HCT116 (cell line): ENCODE measurements around the gene ZNF488. TPM values are rescaled to one million over a fixed set of nuclear protein-coding genes. Genes with fewer than 3 reads are reported as not detected.

Experiments used
- ATAC-seq: fragments of 200-7000 bp; cut with Tn5 transposase; 2 replicates; pipeline ENCODE4 v1.9.1; 2020; ENCODE audit warnings: mild to moderate bottlenecking, moderate library complexity
- BruUV-seq: library from RNA; stranded (reverse); fragments of 400-500 nt; replicated peaks from 2 replicates; lab custom pipeline; 2021; lab: Mats Ljungman, UMichigan
- CTCF ChIA-PET: fragments of 300-600 bp; sonication (Branson Sonifier 250); formaldehyde crosslinking; loops from one replicate; lab custom pipeline; 2021; ENCODE audit warnings: antibody characterized with exemption; lab: Charles Lee
- POLR2A ChIA-PET: fragments of 300-600, 350-600 bp; sonication (Branson Sonifier 250); formaldehyde crosslinking; loops from one replicate; lab custom pipeline; 2021; ENCODE audit warnings: antibody characterized with exemption; lab: Charles Lee
- RAD21 ChIA-PET, 2 experiments: fragments of 300-600 bp; sonication (Branson Sonifier 250); formaldehyde crosslinking; loops; one replicate each; lab custom pipeline; 2023; ENCODE audit warnings: low total read pairs in 2 of 2; ENCODE audit not compliant: uncharacterized antibody in 2 of 2, unreplicated experiment in 2 of 2, low non-redundant PET in 1 of 2; lab: Charles Lee
- DNase-seq: peaks from one replicate; pipeline ENCODE4 v3.0.0-alpha.2; 2010; ENCODE audit warnings: low read depth, low spot score
- H2AFZ ChIP-seq: fragments of 200-600 bp; shearing (Covaris generic), sonication (generic); 2 replicates; pipeline ENCODE4 v1.6.1; 2017; ENCODE audit warnings: low read depth, mixed run types, mixed read lengths, antibody characterized with exemption, low read length; ENCODE audit not compliant: poor library complexity, severe bottlenecking
- H3K27ac ChIP-seq: 2 replicates; pipeline ENCODE4 v1.5.1; 2012; ENCODE audit warnings: low read depth, low read length
- H3K27me3 ChIP-seq: fragments of 200-600 bp; sonication (generic); 2 replicates; pipeline ENCODE4 v1.6.1; 2016; ENCODE audit warnings: mixed run types, low read length, mixed read lengths; ENCODE audit not compliant: insufficient read depth
- H3K36me3 ChIP-seq, 2 experiments: fragments of 200-500 bp in 1 of 2; fragments of 200-600 bp in 1 of 2; sonication (Bioruptor generic) in 1 of 2; sonication (generic) in 1 of 2; 2 replicates each; pipeline versions ENCODE4 v1.5.1 to v1.6.1; 2014 to 2016; ENCODE audit warnings: low read length in 2 of 2, inconsistent platforms in 1 of 2, mixed read lengths in 1 of 2, mixed run types in 1 of 2; ENCODE audit not compliant: insufficient read depth in 2 of 2, control insufficient read depth in 1 of 2
- H3K4me1 ChIP-seq, 2 experiments: fragments of 200-600 bp in 1 of 2; sonication (generic) in 1 of 2; 2 replicates each; pipeline versions ENCODE4 v1.5.1 to v1.6.1; 2012 to 2017; ENCODE audit warnings: low read length in 2 of 2, inconsistent platforms in 1 of 2, mild to moderate bottlenecking in 1 of 2, mixed read lengths in 1 of 2, mixed run types in 1 of 2, moderate library complexity in 1 of 2; ENCODE audit not compliant: insufficient read depth in 2 of 2, control insufficient read depth in 1 of 2
- H3K4me2 ChIP-seq: fragments of 200-600 bp; sonication (generic); 2 replicates; pipeline ENCODE4 v1.6.1; 2017; ENCODE audit warnings: mixed run types, low read length, mixed read lengths
- H3K4me3 ChIP-seq, 2 experiments: fragments of 200-600 bp in 1 of 2; sonication (generic) in 1 of 2; replicated peaks in 1 of 2; 2 replicates each; pipeline ENCODE4 v1.5.1; 2011 to 2016; ENCODE audit warnings: low read length in 2 of 2, control low read depth in 1 of 2, low read depth in 1 of 2, mild to moderate bottlenecking in 1 of 2, mixed read lengths in 1 of 2, mixed run types in 1 of 2
- H3K79me2 ChIP-seq: fragments of 200-600 bp; sonication (generic); 2 replicates; pipeline ENCODE4 v1.6.1; 2017; ENCODE audit warnings: mild to moderate bottlenecking, mixed run types, low read length, moderate library complexity, mixed read lengths; ENCODE audit not compliant: insufficient read depth
- H3K9ac ChIP-seq: fragments of 200-600 bp; sonication (generic); 2 replicates; pipeline ENCODE4 v1.6.1; 2016; ENCODE audit warnings: low read length, mixed read lengths
- H3K9me2 ChIP-seq: fragments of 200-600 bp; sonication (generic), shearing (Covaris generic); 2 replicates; pipeline ENCODE4 v1.6.1; 2017; ENCODE audit warnings: mixed run types, mild to moderate bottlenecking, moderate library complexity; ENCODE audit not compliant: insufficient read depth
- H3K9me3 ChIP-seq, 2 experiments: fragments of 200-500 bp in 1 of 2; fragments of 200-600 bp in 1 of 2; sonication (Bioruptor generic) in 1 of 2; sonication (generic) in 1 of 2; 2 replicates each; pipeline ENCODE4 v1.6.1; 2014 to 2017; ENCODE audit warnings: low read length in 2 of 2, mixed read lengths in 2 of 2, inconsistent platforms in 1 of 2, low read depth in 1 of 2, mild to moderate bottlenecking in 1 of 2, mixed run types in 1 of 2, moderate library complexity in 1 of 2; ENCODE audit not compliant: control insufficient read depth in 1 of 2, insufficient read depth in 1 of 2
- H4K20me1 ChIP-seq: fragments of 200-600 bp; sonication (generic), shearing (Covaris generic); 2 replicates; pipeline ENCODE4 v1.6.1; 2017; ENCODE audit warnings: mixed run types, mild to moderate bottlenecking, moderate library complexity; ENCODE audit not compliant: insufficient read depth
- CBX3 ChIP-seq: IDR thresholded peaks from 2 replicates; pipeline ENCODE4 v1.6.1; 2012; ENCODE audit warnings: low read depth
- CEBPB ChIP-seq: IDR thresholded peaks from 2 replicates; pipeline ENCODE4 v1.6.1; 2012; ENCODE audit warnings: low read depth
- EGR1 ChIP-seq: IDR thresholded peaks from 2 replicates; pipeline ENCODE4 v1.6.1; 2012; ENCODE audit warnings: low read depth
- ELF1 ChIP-seq: IDR thresholded peaks from 2 replicates; pipeline ENCODE4 v1.6.1; 2012; ENCODE audit warnings: low read depth, borderline replicate concordance
- EZH2 ChIP-seq: fragments of 200-600 bp; sonication (generic); IDR thresholded peaks from 2 replicates; pipeline ENCODE4 v1.6.1; 2017; ENCODE audit warnings: antibody characterized with exemption, mixed run types
- FOSL1 ChIP-seq: IDR thresholded peaks from 2 replicates; pipeline ENCODE4 v1.6.1; 2012; ENCODE audit warnings: low read depth
- POLR2A ChIP-seq: IDR thresholded peaks from 2 replicates; pipeline ENCODE4 v1.7.0; 2011; ENCODE audit warnings: borderline replicate concordance; ENCODE audit not compliant: insufficient read depth, insufficient read length; ENCODE audit errors: extremely low read depth
- POLR2AphosphoS5 ChIP-seq: IDR thresholded peaks from 2 replicates; pipeline ENCODE4 v1.6.1; 2011; ENCODE audit warnings: mild to moderate bottlenecking, low read depth, low read length, moderate library complexity
- RAD21 ChIP-seq: IDR thresholded peaks from 2 replicates; pipeline ENCODE4 v1.6.1; 2012; ENCODE audit warnings: low read depth, mild to moderate bottlenecking
- SRF ChIP-seq: IDR thresholded peaks from 2 replicates; pipeline ENCODE4 v1.6.1; 2012; ENCODE audit warnings: low read depth
- TCF7L2 ChIP-seq: IDR thresholded peaks from 2 replicates; pipeline ENCODE4 v1.7.0; 2011; ENCODE audit warnings: borderline replicate concordance, inconsistent platforms; ENCODE audit not compliant: insufficient read depth, insufficient read length; ENCODE audit errors: extremely low read depth
- ZFX ChIP-seq: fragments of 450-650 bp; IDR thresholded peaks from 2 replicates; pipeline ENCODE4 v1.6.1; 2017
- ZNF274 ChIP-seq: fragments of 200-500 bp; sonication (Bioruptor generic); IDR thresholded peaks from 2 replicates; pipeline ENCODE4 v1.6.1; 2014; ENCODE audit warnings: mild to moderate bottlenecking, low read depth, low read length, inconsistent platforms
- intact Hi-C: fragments of 100-400 bp; cut with micrococcal nuclease; formaldehyde crosslinking; loops from 2 replicates; pipeline ENCODE4 v1.10.0; 2022
- total RNA-seq: library from RNA; stranded (reverse); gene quantifications from one replicate; pipeline ENCODE4 v1.2.1, GENCODE V29; 2021; ENCODE audit not compliant: unreplicated experiment
- TF ChIP-seq, protein P1 (sequence below): IDR thresholded peaks from 2 replicates; pipeline ENCODE4 v1.6.1; 2012
- TF ChIP-seq, protein P2 (sequence below): IDR thresholded peaks from 2 replicates; pipeline ENCODE4 v1.6.1; 2011; ENCODE audit warnings: mild to moderate bottlenecking, low read length, moderate library complexity; ENCODE audit not compliant: insufficient replicate concordance; ENCODE audit errors: extremely low read depth
- TF ChIP-seq, protein P3 (sequence below), 3 experiments: fragments of 200-600 bp in 1 of 3; sonication (generic) in 1 of 3; IDR thresholded peaks in 2 of 3; conservative IDR thresholded peaks in 1 of 3; 2 replicates each; pipeline ENCODE4 v1.5.1; 2012 to 2017; ENCODE audit warnings: low read depth in 2 of 3, low read length in 2 of 3, antibody characterized with exemption in 1 of 3, borderline replicate concordance in 1 of 3, control low read depth in 1 of 3, mild to moderate bottlenecking in 1 of 3, mixed read lengths in 1 of 3, mixed run types in 1 of 3, moderate library complexity in 1 of 3; ENCODE audit not compliant: insufficient read depth in 1 of 3
- TF ChIP-seq, protein P4 (sequence below): IDR thresholded peaks from 2 replicates; pipeline ENCODE4 v1.6.1; 2012
- TF ChIP-seq, protein P5 (sequence below): IDR thresholded peaks from 2 replicates; pipeline ENCODE4 v1.6.1; 2012; ENCODE audit warnings: low read depth

The ZNF488 gene
- total RNA-seq, 1 experiment from 2014 or later, result 3.9 TPM

DNA sequence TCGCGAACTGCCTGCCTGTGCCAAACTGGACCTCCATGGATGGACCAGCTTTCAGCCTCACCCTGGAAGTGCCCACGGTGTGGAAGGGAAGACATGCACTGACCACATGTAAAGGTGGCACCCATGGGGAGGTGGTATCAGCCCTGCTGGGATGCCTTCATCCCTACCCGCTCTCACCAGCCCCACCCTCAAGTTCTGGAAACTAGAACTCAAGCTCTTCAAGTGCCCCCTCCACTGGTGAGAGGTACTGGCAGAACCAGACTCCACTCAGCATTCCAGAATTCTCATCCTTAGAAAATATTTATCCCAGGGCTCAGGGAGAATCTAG lies 5.9 kb downstream of the ZNF488 start:
- no peak for DNase-seq
- intact Hi-C loops, result no loop called here
- no peaks in the 10 kb centered on the region for H3K27me3 ChIP-seq
- H3K27ac ChIP-seq, result no peak overlapping the region
- no TSS peak for BruUV-seq
- TF ChIP-seq, protein P1, sequence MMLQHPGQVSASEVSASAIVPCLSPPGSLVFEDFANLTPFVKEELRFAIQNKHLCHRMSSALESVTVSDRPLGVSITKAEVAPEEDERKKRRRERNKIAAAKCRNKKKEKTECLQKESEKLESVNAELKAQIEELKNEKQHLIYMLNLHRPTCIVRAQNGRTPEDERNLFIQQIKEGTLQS, result no peak
- TF ChIP-seq ELF1, result no peak
- TF ChIP-seq, protein P2, sequence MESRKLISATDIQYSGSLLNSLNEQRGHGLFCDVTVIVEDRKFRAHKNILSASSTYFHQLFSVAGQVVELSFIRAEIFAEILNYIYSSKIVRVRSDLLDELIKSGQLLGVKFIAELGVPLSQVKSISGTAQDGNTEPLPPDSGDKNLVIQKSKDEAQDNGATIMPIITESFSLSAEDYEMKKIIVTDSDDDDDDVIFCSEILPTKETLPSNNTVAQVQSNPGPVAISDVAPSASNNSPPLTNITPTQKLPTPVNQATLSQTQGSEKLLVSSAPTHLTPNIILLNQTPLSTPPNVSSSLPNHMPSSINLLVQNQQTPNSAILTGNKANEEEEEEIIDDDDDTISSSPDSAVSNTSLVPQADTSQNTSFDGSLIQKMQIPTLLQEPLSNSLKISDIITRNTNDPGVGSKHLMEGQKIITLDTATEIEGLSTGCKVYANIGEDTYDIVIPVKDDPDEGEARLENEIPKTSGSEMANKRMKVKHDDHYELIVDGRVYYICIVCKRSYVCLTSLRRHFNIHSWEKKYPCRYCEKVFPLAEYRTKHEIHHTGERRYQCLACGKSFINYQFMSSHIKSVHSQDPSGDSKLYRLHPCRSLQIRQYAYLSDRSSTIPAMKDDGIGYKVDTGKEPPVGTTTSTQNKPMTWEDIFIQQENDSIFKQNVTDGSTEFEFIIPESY, result no peak
- no peak for TF ChIP-seq SRF
- no peak for TF ChIP-seq CBX3
- no peak for TF ChIP-seq ZNF274
- TF ChIP-seq, protein P3, sequence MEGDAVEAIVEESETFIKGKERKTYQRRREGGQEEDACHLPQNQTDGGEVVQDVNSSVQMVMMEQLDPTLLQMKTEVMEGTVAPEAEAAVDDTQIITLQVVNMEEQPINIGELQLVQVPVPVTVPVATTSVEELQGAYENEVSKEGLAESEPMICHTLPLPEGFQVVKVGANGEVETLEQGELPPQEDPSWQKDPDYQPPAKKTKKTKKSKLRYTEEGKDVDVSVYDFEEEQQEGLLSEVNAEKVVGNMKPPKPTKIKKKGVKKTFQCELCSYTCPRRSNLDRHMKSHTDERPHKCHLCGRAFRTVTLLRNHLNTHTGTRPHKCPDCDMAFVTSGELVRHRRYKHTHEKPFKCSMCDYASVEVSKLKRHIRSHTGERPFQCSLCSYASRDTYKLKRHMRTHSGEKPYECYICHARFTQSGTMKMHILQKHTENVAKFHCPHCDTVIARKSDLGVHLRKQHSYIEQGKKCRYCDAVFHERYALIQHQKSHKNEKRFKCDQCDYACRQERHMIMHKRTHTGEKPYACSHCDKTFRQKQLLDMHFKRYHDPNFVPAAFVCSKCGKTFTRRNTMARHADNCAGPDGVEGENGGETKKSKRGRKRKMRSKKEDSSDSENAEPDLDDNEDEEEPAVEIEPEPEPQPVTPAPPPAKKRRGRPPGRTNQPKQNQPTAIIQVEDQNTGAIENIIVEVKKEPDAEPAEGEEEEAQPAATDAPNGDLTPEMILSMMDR (IDR thresholded peaks at IDR 0.05 in 2 of 3, conservative IDR thresholded peaks at IDR 0.05 in 1 of 3; ENCODE audit: borderline replicate concordance in 1 of 3, insufficient read depth in 1 of 3, low read depth in 2 of 3, low read length in 2 of 3), result no peak
- no peak for TF ChIP-seq ZFX
- TF ChIP-seq RAD21, result no peak
- TF ChIP-seq, protein P4, sequence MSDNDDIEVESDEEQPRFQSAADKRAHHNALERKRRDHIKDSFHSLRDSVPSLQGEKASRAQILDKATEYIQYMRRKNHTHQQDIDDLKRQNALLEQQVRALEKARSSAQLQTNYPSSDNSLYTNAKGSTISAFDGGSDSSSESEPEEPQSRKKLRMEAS, result no peak
- no peak for TF ChIP-seq FOSL1
- no peak for TF ChIP-seq POLR2A
- TF ChIP-seq POLR2AphosphoS5, result no peak
- TF ChIP-seq TCF7L2, result no peak
- no peak for TF ChIP-seq CEBPB
- no peak for TF ChIP-seq EGR1
- TF ChIP-seq, protein P5, sequence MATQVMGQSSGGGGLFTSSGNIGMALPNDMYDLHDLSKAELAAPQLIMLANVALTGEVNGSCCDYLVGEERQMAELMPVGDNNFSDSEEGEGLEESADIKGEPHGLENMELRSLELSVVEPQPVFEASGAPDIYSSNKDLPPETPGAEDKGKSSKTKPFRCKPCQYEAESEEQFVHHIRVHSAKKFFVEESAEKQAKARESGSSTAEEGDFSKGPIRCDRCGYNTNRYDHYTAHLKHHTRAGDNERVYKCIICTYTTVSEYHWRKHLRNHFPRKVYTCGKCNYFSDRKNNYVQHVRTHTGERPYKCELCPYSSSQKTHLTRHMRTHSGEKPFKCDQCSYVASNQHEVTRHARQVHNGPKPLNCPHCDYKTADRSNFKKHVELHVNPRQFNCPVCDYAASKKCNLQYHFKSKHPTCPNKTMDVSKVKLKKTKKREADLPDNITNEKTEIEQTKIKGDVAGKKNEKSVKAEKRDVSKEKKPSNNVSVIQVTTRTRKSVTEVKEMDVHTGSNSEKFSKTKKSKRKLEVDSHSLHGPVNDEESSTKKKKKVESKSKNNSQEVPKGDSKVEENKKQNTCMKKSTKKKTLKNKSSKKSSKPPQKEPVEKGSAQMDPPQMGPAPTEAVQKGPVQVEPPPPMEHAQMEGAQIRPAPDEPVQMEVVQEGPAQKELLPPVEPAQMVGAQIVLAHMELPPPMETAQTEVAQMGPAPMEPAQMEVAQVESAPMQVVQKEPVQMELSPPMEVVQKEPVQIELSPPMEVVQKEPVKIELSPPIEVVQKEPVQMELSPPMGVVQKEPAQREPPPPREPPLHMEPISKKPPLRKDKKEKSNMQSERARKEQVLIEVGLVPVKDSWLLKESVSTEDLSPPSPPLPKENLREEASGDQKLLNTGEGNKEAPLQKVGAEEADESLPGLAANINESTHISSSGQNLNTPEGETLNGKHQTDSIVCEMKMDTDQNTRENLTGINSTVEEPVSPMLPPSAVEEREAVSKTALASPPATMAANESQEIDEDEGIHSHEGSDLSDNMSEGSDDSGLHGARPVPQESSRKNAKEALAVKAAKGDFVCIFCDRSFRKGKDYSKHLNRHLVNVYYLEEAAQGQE, result no peak
- no peak for TF ChIP-seq EZH2
- TF ChIP-seq, all 23 proteins: peak for 0
- H3K4me2 ChIP-seq, result no peak overlapping the region
- no peaks in the 10 kb centered on the region for H4K20me1 ChIP-seq
- ChIA-PET CTCF (no interaction called here), POLR2A (no interaction called here), RAD21 (no interaction called here)
- H3K9ac ChIP-seq, result no peak overlapping the region
- no peak overlapping the region for H2AFZ ChIP-seq
- H3K4me3 ChIP-seq, result no peak overlapping the region
- H3K4me1 ChIP-seq, result peaks cover 2 to 9% of the 10 kb centered on the region in 2 experiments
- no peaks in the 10 kb centered on the region for H3K36me3 ChIP-seq
- no peaks in the 10 kb centered on the region for H3K9me2 ChIP-seq
- no peaks in the 10 kb centered on the region for H3K9me3 ChIP-seq
- ATAC-seq, result no peak
- H3K79me2 ChIP-seq, result no peaks in the 10 kb centered on the region
